Neuronal stem cell (in vitro differentiated cells): ENCODE measurements around the gene PTPRM.

Experiments
- DNase-seq: peaks from one replicate; pipeline ENCODE4 v3.0.0-alpha.2; 2013; ENCODE audit warnings: low spot score
- H2AFZ ChIP-seq: one replicate; pipeline ENCODE4 v1.6.1; 2013; ENCODE audit warnings: mild to moderate bottlenecking, low read length, inconsistent platforms
- H2AK5ac ChIP-seq: 2 replicates; pipeline ENCODE4 v1.6.1; 2013; ENCODE audit warnings: low read depth, mild to moderate bottlenecking, inconsistent platforms, low read length, moderate library complexity, mixed read lengths
- H2BK120ac ChIP-seq: 2 replicates; pipeline ENCODE4 v1.6.1; 2013; ENCODE audit warnings: low read depth, mild to moderate bottlenecking, inconsistent platforms, low read length, moderate library complexity, mixed read lengths
- H2BK12ac ChIP-seq: one replicate; pipeline ENCODE4 v1.6.1; 2013; ENCODE audit warnings: low read length, inconsistent platforms
- H2BK15ac ChIP-seq: 2 replicates; pipeline ENCODE4 v1.6.1; 2013; ENCODE audit warnings: mild to moderate bottlenecking, low read length, inconsistent platforms, mixed read lengths
- H2BK5ac ChIP-seq: one replicate; pipeline ENCODE4 v1.6.1; 2013; ENCODE audit warnings: inconsistent platforms, mild to moderate bottlenecking, low read length, moderate library complexity
- H3K14ac ChIP-seq: one replicate; pipeline ENCODE4 v1.6.1; 2013; ENCODE audit warnings: low read length, inconsistent platforms
- H3K18ac ChIP-seq: 2 replicates; pipeline ENCODE4 v1.6.1; 2013; ENCODE audit warnings: low read length, inconsistent platforms
- H3K23ac ChIP-seq: 2 replicates; pipeline ENCODE4 v1.6.1; 2013; ENCODE audit warnings: low read depth, mild to moderate bottlenecking, mixed read lengths, low read length, inconsistent platforms; ENCODE audit not compliant: poor library complexity
- H3K27ac ChIP-seq: replicated peaks from 3 replicates; pipeline ENCODE4 v1.5.1; 2013; ENCODE audit warnings: low read length, inconsistent platforms
- H3K27me3 ChIP-seq, 3 experiments: 2 replicates each; pipeline ENCODE4 v1.6.1; 2013; ENCODE audit warnings: low read length in 3 of 3, mild to moderate bottlenecking in 2 of 3, inconsistent platforms in 1 of 3, low read depth in 1 of 3, mixed read lengths in 1 of 3, moderate library complexity in 1 of 3; ENCODE audit not compliant: control insufficient read depth in 3 of 3, insufficient read depth in 3 of 3
- H3K36me3 ChIP-seq, 2 donors: replicated peaks in 1 of 2; 2 replicates each; pipeline ENCODE4 v1.6.1; 2013; ENCODE audit warnings: low read length in 2 of 2; ENCODE audit not compliant: control insufficient read depth in 2 of 2, insufficient read depth in 2 of 2
- H3K4ac ChIP-seq: 2 replicates; pipeline ENCODE4 v1.6.1; 2013; ENCODE audit warnings: inconsistent platforms, mild to moderate bottlenecking, low read length, moderate library complexity
- H3K4me1 ChIP-seq, 2 donors: 1 replicate in 1 of 2; 2 replicates in 1 of 2; pipeline ENCODE4 v1.6.1; 2013; ENCODE audit warnings: low read length in 2 of 2, low read depth in 1 of 2; ENCODE audit not compliant: control insufficient read depth in 2 of 2, insufficient read depth in 1 of 2
- H3K4me2 ChIP-seq: one replicate; pipeline ENCODE4 v1.6.1; 2013; ENCODE audit warnings: mild to moderate bottlenecking, low read length, inconsistent platforms; ENCODE audit not compliant: insufficient read depth, poor library complexity, severe bottlenecking
- H3K4me3 ChIP-seq, 2 donors: 2 replicates each; pipeline ENCODE4 v1.5.1; 2013; ENCODE audit warnings: low read length in 2 of 2, mild to moderate bottlenecking in 2 of 2, inconsistent platforms in 1 of 2, moderate library complexity in 1 of 2
- H3K79me1 ChIP-seq: one replicate; pipeline ENCODE4 v1.6.1; 2013; ENCODE audit warnings: low read depth, mild to moderate bottlenecking, inconsistent platforms, low read length, moderate library complexity
- H3K9ac ChIP-seq: one replicate; pipeline ENCODE4 v1.6.1; 2013; ENCODE audit warnings: mild to moderate bottlenecking, low read depth, low read length, inconsistent platforms; ENCODE audit not compliant: poor library complexity
- H3K9me3 ChIP-seq, 2 donors: replicated peaks in 1 of 2; 2 replicates each; pipeline versions ENCODE3 to v1.6.1; 2013; ENCODE audit warnings: low read length in 2 of 2, mild to moderate bottlenecking in 2 of 2, inconsistent platforms in 1 of 2, low read depth in 1 of 2, mixed read lengths in 1 of 2, moderate library complexity in 1 of 2; ENCODE audit not compliant: control insufficient read depth in 2 of 2, insufficient read depth in 1 of 2
- H4K8ac ChIP-seq: one replicate; pipeline ENCODE4 v1.6.1; 2013; ENCODE audit warnings: low read depth, mild to moderate bottlenecking, inconsistent platforms, low read length, moderate library complexity
- H4K91ac ChIP-seq: one replicate; pipeline ENCODE4 v1.6.1; 2013; ENCODE audit warnings: low read length, low read depth, mild to moderate bottlenecking, inconsistent platforms; ENCODE audit not compliant: poor library complexity
- WGBS, 2 donors: extraction: QIAGEN DNeasy Blood & Tissue Kit; methylation state at CpG; one replicate each; pipeline ENCODE4 v1.1.7; 2013; ENCODE audit warnings: missing lambda C conversion rate in 2 of 2, mixed read lengths in 1 of 2; ENCODE audit not compliant: insufficient read length in 2 of 2, insufficient replicate concordance in 1 of 2; ENCODE audit errors: extremely low coverage in 2 of 2; 5-methylcytosine and 5-hydroxymethylcytosine counted together

PTPRM gene

GRCh38 chr18:8313043-8313442 lies 745.9 kb downstream of the PTPRM start:
- Histone ChIP-seq H3K36me3 (no peaks in the 10 kb centered on the region), H3K4me1 (peaks cover 2 to 7% of the 10 kb centered on the region in 2 donors), H3K27me3 (no peaks in the 10 kb centered on the region), H3K9ac (no peak overlapping the region), H3K4me3 (no peak overlapping the region), H3K27ac (no peak overlapping the region), H4K8ac (no peak overlapping the region), H3K4ac (no peak overlapping the region), H2BK12ac (no peak overlapping the region), H3K18ac (no peak overlapping the region), H2BK120ac (no peak overlapping the region), H4K91ac (no peak overlapping the region), H2AK5ac (no peak overlapping the region), H2BK15ac (no peak overlapping the region), H2AFZ (no peak overlapping the region), H3K9me3 (no peaks in the 10 kb centered on the region), H3K79me1 (no peaks in the 10 kb centered on the region), H3K4me2 (no peak overlapping the region), H2BK5ac (no peak overlapping the region), H3K14ac (no peak overlapping the region), H3K23ac (no peak overlapping the region)
- no peak for DNase-seq
- no CpG with 5 or more reads among the region's 2 CpGs for WGBS, 2 donors

GRCh38 chr18:8314124-8314523 lies 747.0 kb downstream of the PTPRM start:
- Histone ChIP-seq H3K9ac (no peak overlapping the region), H2AK5ac (no peak overlapping the region), H2BK12ac (no peak overlapping the region), H3K36me3 (no peaks in the 10 kb centered on the region), H2BK15ac (no peak overlapping the region), H2AFZ (no peak overlapping the region), H2BK120ac (no peak overlapping the region), H3K27me3 (no peaks in the 10 kb centered on the region), H3K18ac (no peak overlapping the region), H4K91ac (no peak overlapping the region), H3K4me2 (no peak overlapping the region), H3K4me1 (peaks cover 2 to 7% of the 10 kb centered on the region in 2 donors), H4K8ac (no peak overlapping the region), H3K23ac (no peak overlapping the region), H3K9me3 (no peaks in the 10 kb centered on the region), H2BK5ac (no peak overlapping the region), H3K4ac (no peak overlapping the region), H3K79me1 (no peaks in the 10 kb centered on the region), H3K4me3 (no peak overlapping the region), H3K14ac (no peak overlapping the region), H3K27ac (no peak overlapping the region)
- DNase-seq: no peak
- no CpG with 5 or more reads among the region's 2 CpGs for WGBS, 2 donors

- no peak overlapping the region for H2AK5ac ChIP-seq
Observed at GRCh38 chr18:8319798-8320489, 752.8 kb downstream of the PTPRM start.

DNA sequence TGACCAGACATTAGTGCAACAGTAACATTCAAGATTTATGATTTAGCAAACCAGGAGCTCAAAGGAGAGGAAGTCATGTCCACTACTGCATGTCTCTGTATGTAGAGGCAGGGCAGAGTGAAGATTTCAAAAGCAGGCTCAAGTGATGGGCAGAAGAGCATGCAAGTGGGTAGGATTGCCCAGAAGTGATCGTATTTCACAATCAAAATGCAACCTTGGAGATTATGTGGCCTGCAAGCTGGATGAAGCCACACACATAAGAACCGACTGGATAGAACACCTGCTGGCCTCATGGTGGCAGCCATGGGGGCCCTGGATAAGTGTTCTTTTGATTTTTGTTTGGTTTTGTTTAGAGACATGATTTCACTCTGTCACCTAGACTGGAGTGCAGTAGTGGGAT lies 755.4 kb downstream of the PTPRM start:
- WGBS, 2 donors: no CpG with 5 or more reads among the region's 2 CpGs
- Histone ChIP-seq H3K36me3 (no peaks in the 10 kb centered on the region), H3K4ac (no peak overlapping the region), H3K18ac (no peak overlapping the region), H2BK5ac (no peak overlapping the region), H3K14ac (no peak overlapping the region), H3K23ac (no peak overlapping the region), H2BK120ac (no peak overlapping the region), H3K4me1 (peaks cover 0 to 2% of the 10 kb centered on the region in 2 donors), H3K4me3 (no peak overlapping the region), H2AFZ (no peak overlapping the region), H3K79me1 (no peaks in the 10 kb centered on the region), H4K91ac (no peak overlapping the region), H3K27me3 (no peaks in the 10 kb centered on the region), H4K8ac (no peak overlapping the region), H2BK12ac (no peak overlapping the region), H3K9me3 (no peaks in the 10 kb centered on the region), H2BK15ac (no peak overlapping the region), H3K9ac (no peak overlapping the region), H2AK5ac (no peak overlapping the region), H3K27ac (no peak overlapping the region), H3K4me2 (no peak overlapping the region)
- no peak for DNase-seq

More at GRCh38 chr18:8319798-8320489, 752.8 kb downstream of the PTPRM start:
- Histone ChIP-seq H2AFZ (no peak overlapping the region), H2BK12ac (no peak overlapping the region), H3K27ac (no peak overlapping the region), H3K4me2 (no peak overlapping the region), H3K9ac (no peak overlapping the region), H3K18ac (no peak overlapping the region), H3K14ac (no peak overlapping the region), H4K91ac (no peak overlapping the region), H3K79me1 (no peaks in the 10 kb centered on the region), H2BK15ac (no peak overlapping the region), H3K9me3 (no peaks in the 10 kb centered on the region), H4K8ac (no peak overlapping the region), H3K36me3 (no peaks in the 10 kb centered on the region), H3K4ac (no peak overlapping the region), H3K27me3 (no peaks in the 10 kb centered on the region), H3K4me1 (peaks cover 0 to 5% of the 10 kb centered on the region in 2 donors), H3K4me3 (no peak overlapping the region), H2BK120ac (no peak overlapping the region), H3K23ac (no peak overlapping the region), H2BK5ac (no peak overlapping the region)
- whole genome bisulfite sequencing, 2 donors: no CpG with 5 or more reads among the region's 6 CpGs
- no peak for DNase-seq
